ENCODE measurements around the gene SYTL1.

The SYTL1 gene

GRCh38 chr1:27318596-27318995 lies 23.2 kb upstream of the SYTL1 start:
- no peak for DNase-seq (ENCODE audit: low read depth)

- peak; percentile 96 for DNase-seq (ENCODE audit: low read depth)
Observed at GRCh38 chr1:27321813-27322568, 19.8 kb upstream of the SYTL1 start, which contains the start of gene TMEM222. TSS of gene TMEM222 (plus strand) at chr1:27322163. CDS start at chr1:27322198, 35 bp downstream.

- DNase-seq (ENCODE audit: low read depth), result no peak
Observed at GRCh38 chr1:27322569-27323240, 19.1 kb upstream of the SYTL1 start.

DNA sequence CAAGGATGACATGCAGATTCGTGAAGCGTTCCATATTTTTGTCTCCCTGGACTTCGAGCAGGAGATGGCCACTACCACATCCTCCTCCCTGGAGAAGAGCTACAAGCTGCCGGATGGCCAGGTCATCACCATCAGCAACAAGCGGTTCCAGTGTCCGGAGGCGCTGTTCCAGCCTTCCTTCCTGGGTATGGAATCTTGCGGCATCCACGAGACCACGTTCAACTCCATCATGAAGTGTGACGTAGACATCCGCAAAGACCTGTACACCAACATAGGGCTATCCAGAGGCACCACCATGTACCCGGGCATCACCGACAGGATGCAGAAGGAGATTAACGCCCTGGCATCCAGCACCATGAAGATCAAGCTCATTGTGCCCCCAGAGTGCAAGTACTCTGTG lies 16.5 kb upstream of the SYTL1 start:
- DNase-seq (ENCODE audit: low read depth), result no peak

DNA sequence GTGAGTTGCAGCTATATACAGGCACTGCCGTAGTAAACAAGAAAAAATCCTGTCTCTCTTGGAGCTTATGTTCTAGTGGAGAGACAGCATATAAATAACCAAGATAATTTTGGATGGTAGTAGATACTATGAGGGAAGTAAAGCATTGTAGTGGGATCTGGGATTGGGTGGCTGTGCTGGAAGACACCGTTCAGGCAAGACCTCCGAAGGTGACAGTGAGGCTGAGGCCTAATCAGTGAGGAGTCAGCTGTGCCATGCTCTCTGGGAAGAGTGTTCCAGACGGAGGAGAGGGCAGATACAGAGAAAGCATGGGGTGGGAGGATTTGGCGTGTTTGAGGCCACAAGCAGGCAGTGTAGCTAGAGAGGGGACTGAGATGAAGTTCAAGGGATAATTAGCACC lies 13.9 kb upstream of the SYTL1 start:
- DNase-seq (ENCODE audit: low read depth), result no peak

DNA sequence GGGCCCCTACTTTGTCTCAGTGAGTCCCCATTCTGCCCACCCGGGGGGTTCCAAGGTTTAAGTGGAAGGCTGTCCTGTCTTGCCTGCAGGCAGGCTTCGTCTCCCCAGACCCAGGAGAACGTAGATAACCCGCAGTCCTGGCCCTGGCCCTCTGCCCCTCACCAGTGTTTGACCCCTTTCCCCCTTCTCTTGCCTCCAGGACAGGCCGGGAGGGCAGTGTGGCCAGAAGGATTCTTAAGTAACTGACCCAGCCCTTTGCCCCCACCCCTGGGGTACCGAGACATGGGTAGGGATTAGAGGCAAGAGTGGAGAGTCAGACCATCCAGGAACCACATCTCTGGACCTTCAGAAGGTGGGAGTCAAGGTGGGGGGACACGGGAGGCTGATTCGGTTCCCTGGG lies 11.0 kb upstream of the SYTL1 start:
- DNase-seq (ENCODE audit: low read depth), result no peak

DNA sequence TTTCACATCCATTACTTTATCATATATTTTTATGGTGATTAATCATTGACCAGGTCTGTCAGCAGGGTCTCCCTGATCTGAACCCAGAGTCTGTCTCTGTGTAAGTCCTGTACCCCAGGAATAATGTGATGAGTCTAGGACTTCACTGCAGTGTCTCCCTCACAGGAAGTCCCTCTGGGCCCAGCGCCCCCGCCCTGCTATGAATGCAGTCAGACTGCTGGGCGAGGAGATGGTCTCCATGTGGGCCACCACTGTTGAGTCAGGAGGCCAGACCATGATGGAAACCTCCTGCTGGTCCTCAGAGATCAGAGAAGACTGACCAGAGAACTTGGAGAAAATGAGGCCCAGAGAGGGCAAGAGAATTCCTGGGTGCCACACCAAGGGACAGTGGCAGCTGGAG lies 10.4 kb upstream of the SYTL1 start:
- no peak for DNase-seq (ENCODE audit: low read depth)

DNA sequence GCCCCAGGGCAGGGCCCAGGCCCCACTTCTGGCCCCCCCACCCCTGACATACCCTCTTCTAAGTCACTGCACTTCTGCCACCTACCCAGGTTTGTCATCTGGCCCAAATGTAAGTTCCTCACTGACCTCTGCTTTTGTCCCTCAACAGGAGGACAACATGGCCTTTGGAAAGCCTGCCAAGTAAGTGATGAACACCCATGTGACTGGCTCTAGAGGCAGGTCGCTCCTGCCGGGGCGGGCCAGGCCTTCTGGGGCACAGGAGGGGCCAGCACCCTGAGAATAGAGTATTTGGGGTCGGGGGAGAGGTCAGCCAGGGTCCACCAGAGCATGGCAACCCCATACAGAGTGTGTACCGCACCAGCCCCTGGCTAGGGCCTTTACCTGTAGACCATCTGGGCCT lies 9.9 kb upstream of the SYTL1 start:
- no peak for DNase-seq (ENCODE audit: low read depth)

DNA sequence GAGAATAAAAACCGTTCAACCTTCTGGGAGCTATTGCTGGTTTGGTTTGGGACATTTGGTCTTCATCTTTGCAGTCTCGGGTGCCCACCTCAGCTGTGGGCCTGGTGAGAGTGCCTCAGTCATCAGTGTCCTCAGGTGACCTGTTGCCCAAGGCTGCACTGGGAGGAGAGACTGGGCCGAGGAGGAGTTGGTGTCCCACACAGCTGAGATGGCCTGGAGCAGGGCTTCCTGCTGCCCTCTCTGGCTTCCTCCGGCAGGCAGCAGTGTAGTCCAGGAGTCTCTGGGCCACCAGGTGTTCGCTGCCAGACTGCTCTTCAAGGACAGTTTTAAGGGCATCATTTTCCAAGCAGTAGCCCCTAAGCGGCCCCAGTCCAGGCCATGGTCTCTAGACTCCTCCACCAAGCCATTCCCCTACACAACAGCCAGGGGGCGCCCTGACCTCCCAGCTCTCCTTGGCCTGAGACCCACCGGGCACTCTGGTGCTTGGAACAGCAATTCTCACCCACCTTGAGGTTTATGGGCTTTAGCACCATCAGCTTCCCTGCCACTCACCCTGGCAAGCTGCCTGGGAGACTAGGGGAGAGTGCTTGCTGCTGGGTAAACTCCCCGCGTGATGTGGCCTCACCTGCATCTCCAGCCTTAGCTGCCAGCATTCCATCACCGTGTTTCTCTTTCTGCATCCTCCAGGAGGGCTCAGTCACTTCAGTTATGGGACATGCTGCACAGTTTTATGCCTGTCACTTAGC lies 9.1 kb upstream of the SYTL1 start:
- DNase-seq (ENCODE audit: low read depth), result peak; percentile 55

- no peak for DNase-seq (ENCODE audit: low read depth)
Observed at GRCh38 chr1:27333717-27334279, 8.0 kb upstream of the SYTL1 start.

GRCh38 chr1:27335506-27336422 lies 6.1 kb upstream of the SYTL1 start:
- DNase-seq (ENCODE audit: low read depth), result no peak

- no peak for DNase-seq (ENCODE audit: low read depth)
Observed at GRCh38 chr1:27336756-27337155, 5.1 kb upstream of the SYTL1 start.

GRCh38 chr1:27338751-27339150 lies 3.1 kb upstream of the SYTL1 start:
- DNase-seq (ENCODE audit: low read depth), result no peak

DNA sequence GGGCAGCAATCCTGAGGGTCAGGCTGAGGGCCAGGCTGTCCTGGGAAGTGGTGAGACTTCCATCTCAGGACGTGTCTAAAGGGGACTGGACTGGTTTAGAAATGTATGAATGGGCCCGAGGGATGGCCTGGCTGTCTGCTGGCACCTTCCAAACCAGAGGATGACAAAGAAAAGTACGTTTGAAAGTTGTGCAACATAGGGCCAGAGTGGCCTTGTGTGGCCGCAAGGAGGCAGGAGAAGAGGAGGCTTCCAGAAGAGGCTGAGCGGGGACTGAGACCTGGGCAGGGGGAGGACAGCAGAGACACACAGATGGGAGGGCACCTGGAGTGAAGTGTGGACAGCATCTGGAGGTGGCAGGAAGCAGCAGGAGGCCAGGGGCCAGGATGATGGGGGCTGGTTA lies 2.6 kb upstream of the SYTL1 start:
- no peak for DNase-seq (ENCODE audit: low read depth)

DNA sequence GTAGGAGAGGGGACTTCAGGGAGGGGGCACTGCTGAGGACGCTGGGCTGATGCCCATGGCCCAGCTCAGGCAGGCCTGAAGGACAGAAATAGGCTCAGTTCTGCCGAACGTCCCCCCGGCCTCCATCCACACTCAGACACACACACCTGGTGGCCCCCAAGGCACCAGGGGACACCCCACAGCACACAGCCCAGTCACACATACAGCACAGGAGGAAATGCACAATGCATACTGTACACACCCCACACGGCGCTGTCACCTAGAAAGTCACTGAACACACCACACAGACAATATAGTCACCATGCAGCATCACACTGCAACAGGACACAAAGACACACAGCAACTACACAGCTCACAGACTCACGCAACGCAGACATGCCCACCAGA lies 562 bp downstream of the SYTL1 start:
- no peak for DNase-seq (ENCODE audit: low read depth)

DNA sequence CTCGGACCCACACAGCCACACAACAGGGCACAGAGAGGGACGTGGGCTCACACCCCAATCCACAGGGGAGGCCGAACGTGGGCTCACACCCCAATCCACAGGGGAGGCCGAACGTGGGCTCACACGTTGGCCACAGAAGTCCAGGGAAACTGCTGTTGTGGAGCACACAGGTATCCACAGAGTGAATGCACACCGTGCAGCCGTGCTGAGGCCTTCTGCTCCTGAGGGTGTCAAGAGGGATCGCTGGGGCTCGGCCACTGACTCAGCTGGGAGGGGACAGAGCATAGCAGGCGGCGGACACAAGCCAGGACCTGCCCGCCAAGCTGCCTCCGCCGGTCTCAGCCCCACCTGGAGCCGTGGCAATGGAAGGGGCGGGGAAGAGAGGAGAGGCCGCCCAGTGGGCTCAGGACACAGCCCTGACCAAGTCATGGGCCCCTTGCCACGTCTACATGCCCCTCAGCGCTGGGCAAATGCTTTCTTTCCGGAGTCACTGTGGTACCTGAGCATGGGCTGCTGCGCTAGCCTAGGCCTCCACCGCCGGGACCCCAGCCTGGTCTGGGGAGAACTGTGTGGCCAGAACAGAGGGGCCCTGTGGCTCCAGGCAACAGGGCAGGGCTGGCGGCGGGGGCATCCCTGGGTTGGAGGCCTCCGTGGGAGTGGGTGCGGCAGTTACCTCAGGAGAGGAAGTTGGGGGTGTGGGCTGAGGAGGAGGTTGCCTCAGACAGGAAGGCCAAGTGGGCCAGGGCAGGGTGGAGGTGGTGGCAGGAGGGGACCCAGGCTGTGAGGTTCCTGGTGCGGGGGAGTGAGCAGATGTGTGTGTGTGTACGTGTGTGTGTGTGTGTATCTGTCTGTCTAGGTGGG lies 1.2 kb downstream of the SYTL1 start:
- no peak for DNase-seq (ENCODE audit: low read depth)

DNA sequence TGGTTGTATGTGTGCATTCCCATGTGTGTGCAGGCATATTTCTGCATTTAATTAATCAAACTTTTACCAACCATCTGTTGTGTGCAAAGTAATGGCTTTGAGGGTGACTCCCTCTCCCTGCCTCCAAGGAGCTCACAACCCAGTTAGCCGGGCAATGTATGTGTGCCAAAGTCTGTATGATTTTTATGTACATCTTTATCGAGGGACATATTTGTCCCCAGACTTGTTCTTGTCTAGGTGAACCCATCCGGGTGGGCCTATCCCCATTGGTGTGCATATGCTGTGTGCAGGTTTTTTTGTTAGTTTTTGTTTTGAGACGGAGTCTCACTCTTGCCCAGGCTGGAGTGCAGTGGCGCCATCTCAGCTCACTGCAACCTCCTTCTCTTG lies 1.8 kb downstream of the SYTL1 start:
- no peak for DNase-seq (ENCODE audit: low read depth)

- DNase-seq (ENCODE audit: low read depth), result no peak
Observed at GRCh38 chr1:27345272-27345671, 3.5 kb downstream of the SYTL1 start.

GRCh38 chr1:27346357-27346756 lies 4.5 kb downstream of the SYTL1 start:
- no peak for DNase-seq (ENCODE audit: low read depth)

DNA sequence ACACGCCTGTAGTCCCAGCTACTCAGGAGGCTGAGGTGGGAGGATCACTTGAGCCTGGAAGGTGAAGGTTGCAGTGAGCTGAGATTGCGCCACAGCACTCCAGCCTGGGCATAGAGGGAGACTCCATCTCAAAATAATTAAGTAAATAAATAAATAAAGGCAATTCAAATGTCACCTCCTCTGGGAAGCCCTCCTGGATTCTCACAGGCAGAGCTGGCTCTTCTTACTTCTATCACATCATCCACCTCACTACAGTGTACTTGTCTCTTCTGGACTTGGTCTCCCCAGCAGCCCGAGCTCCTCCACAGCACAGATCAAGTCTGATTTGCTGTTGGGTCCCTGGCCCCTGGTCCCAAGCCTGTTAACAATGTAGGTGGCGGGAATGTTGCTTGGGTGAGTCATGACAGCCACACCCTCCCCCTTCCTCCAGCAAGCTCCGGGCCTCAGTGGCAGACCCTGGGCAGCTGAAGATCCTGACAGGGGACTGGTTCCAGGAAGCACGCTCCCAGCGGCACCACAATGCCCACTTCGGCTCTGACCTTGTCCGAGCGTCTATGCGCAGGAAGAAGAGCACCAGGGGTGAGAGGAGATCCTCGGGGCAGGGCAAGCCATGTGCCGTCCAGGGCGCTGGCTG lies 5.3 kb downstream of the SYTL1 start:
- peak; percentile 48 for DNase-seq (ENCODE audit: low read depth)

All from ELR (cell line).